Stomach (tissue), 9 donors: ENCODE measurements around the gene MED17. TPM values are rescaled to one million over a fixed set of nuclear protein-coding genes. Genes with fewer than 3 reads are reported as not detected.

Experiments used
- DNase-seq, 2 donors: peaks; one replicate each; pipeline versions ENCODE4 v3.0.0 to v3.0.0-alpha.2; 2013 to 2019
- H3K27ac ChIP-seq, 5 donors: fragments of 200-600 bp in 4 of 5; sonication (generic) in 4 of 5; one replicate each; pipeline ENCODE4 v1.5.1; 2013 to 2019; ENCODE audit warnings: mild to moderate bottlenecking in 1 of 5, moderate library complexity in 1 of 5
- H3K27me3 ChIP-seq, 3 donors: fragments of 200-600 bp; sonication (generic); one replicate each; pipeline ENCODE4 v1.5.1; 2017 to 2019; ENCODE audit warnings: mixed run types in 1 of 3
- H3K36me3 ChIP-seq, 4 donors: fragments of 200-600 bp; sonication (generic); 1 replicate in 3 of 4; 2 replicates in 1 of 4; pipeline ENCODE4 v1.5.1; 2016 to 2019
- H3K4me1 ChIP-seq, 4 donors: fragments of 200-600 bp; sonication (generic); one replicate each; pipeline ENCODE4 v1.5.1; 2016 to 2019
- H3K4me3 ChIP-seq, 4 donors: fragments of 200-600 bp; sonication (generic) in 3 of 4; one replicate each; pipeline ENCODE4 v1.5.1; 2016 to 2019; ENCODE audit warnings: mild to moderate bottlenecking in 1 of 4
- H3K9me3 ChIP-seq, 4 donors: fragments of 200-600 bp; sonication (generic); one replicate each; pipeline ENCODE4 v1.5.1; 2016 to 2019
- EP300 ChIP-seq: sonication (generic); formaldehyde crosslinking; IDR thresholded peaks from one replicate; pipeline ENCODE4 v1.6.1; 2017; ENCODE audit warnings: antibody characterized with exemption
- POLR2A ChIP-seq, 4 donors: fragments of 450-650 bp; IDR thresholded peaks; one replicate each; pipeline ENCODE4 v1.6.1; 2016; ENCODE audit warnings: antibody characterized with exemption in 4 of 4, control low read depth in 2 of 4, mild to moderate bottlenecking in 1 of 4, moderate library complexity in 1 of 4
- POLR2AphosphoS5 ChIP-seq, 3 donors: sonication (generic); formaldehyde crosslinking; IDR thresholded peaks; one replicate each; pipeline ENCODE4 v1.6.1; 2016; ENCODE audit warnings: antibody characterized with exemption in 3 of 3
- WGBS, 5 donors: extraction: QIAGEN DNeasy Blood & Tissue Kit in 3 of 5; methylation state at CpG; one replicate each; pipeline versions ENCODE4 v1.1.5 to v1.1.7; 2013 to 2018; 5-methylcytosine and 5-hydroxymethylcytosine counted together
- intact Hi-C: fragments of 100-400 bp; cut with DNase I; formaldehyde crosslinking; loops from one replicate; pipeline ENCODE4 v1.15.1; 2023; ENCODE audit warnings: low total_unique reads
- polyA plus RNA-seq, 3 donors: library from polyadenylated mRNA; stranded (reverse); fragments of 200-250 nt; gene quantifications; one replicate each; pipeline ENCODE4 v1.2.3, GENCODE V29; 2013
- total RNA-seq, 5 donors: library from RNA; depleted of rRNA; stranded (reverse); fragments of >200 nt; gene quantifications; one replicate each; pipeline versions ENCODE4 v1.1.0 to v1.2.3, GENCODE V29; 2014 to 2016
- TF ChIP-seq, protein P1 (sequence below), 7 experiments: fragments of 450-650 bp in 4 of 7; fragments of 200-600 bp in 3 of 7; sonication (generic) in 3 of 7; IDR thresholded peaks; one replicate each; pipeline ENCODE4 v1.5.1; 2016 to 2019; ENCODE audit warnings: antibody characterized with exemption in 7 of 7, control low read depth in 2 of 7, mild to moderate bottlenecking in 1 of 7
- donor health status: healthy with polysubstance abuse.
- donor health status: Bipolar disorder and iron deficiency.
- donor health status: healthy.

Gene MED17
- total and polyA plus RNA-seq, 8 donors = 6.5 to 121 (median 10.4) TPM

- Histone ChIP-seq H3K4me1 (peaks cover 54 to 87% (median 71%) of the 10 kb centered on the region in 4 donors), H3K36me3 (peaks cover 14 to 45% (median 40%) of the 10 kb centered on the region in 4 donors), H3K27ac (peak overlapping the region; percentile 89 to 98 (median 95)), H3K27me3 (no peaks in the 10 kb centered on the region), H3K9me3 (no peaks in the 10 kb centered on the region), H3K4me3 (peak overlapping the region; percentile 68 to 95 (median 84))
- 0 to 1% (median 1%) methylated on average over 20 of the region's 20 CpGs for WGBS, 5 donors
- intact Hi-C loops = no loop called here
- peak; percentile 50 to 85 for DNase-seq
- no peak for TF ChIP-seq EP300
- no peak for TF ChIP-seq POLR2A (IDR thresholded peaks at IDR 0.05)
- TF ChIP-seq, protein P1, sequence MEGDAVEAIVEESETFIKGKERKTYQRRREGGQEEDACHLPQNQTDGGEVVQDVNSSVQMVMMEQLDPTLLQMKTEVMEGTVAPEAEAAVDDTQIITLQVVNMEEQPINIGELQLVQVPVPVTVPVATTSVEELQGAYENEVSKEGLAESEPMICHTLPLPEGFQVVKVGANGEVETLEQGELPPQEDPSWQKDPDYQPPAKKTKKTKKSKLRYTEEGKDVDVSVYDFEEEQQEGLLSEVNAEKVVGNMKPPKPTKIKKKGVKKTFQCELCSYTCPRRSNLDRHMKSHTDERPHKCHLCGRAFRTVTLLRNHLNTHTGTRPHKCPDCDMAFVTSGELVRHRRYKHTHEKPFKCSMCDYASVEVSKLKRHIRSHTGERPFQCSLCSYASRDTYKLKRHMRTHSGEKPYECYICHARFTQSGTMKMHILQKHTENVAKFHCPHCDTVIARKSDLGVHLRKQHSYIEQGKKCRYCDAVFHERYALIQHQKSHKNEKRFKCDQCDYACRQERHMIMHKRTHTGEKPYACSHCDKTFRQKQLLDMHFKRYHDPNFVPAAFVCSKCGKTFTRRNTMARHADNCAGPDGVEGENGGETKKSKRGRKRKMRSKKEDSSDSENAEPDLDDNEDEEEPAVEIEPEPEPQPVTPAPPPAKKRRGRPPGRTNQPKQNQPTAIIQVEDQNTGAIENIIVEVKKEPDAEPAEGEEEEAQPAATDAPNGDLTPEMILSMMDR (IDR thresholded peaks at IDR 0.05) = no peak
- no peak for TF ChIP-seq POLR2AphosphoS5 (IDR thresholded peaks at IDR 0.05)
These were observed 43.4 kb upstream of the MED17 start for GRCh38 chr11:93740730-93741093.

DNA sequence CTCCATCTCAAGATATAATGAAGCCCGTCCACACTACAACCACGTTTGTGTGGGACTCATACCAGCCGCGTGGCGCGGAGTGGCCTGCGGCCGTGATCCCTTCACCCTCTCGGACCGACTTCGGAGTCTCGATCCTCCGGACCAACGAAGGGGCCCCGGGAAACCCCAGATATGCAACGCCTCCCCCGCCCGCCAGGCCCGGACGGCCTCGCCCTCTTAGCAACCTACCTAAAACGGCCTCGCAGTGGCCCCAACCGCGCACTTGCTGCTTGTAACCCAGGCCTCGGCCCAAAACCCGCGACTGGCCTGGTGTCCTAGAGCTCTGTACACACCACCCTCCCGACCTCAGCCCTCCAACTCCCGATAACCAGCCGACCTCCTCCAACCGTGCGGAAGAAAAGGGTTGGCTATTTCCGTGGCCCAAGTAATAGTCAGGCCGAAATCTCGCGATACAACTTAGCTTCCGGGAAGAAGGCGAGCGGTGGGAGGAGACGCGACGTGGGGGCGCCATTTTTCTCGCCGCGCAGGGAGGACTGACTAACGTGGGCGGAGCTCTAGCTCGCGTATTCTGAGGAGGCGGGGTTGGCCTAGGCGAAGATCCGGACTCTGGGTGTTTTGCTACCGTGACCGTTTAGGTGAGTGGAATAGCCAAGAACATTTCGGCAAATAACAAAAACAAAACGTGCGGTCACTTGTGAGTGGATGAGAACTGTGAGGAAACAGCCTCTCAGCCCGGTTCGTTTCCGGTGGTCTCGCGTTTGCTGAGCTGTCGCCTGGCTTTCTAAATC lies 42.8 kb upstream of the MED17 start, which contains the start of the genes C11orf54 and TAF1D:
C11orf54 (plus strand) TSS at position 579 of the 788 bp plus-strand sequence. CDS start 5,722 bp downstream, outside the sequence.
TAF1D (minus strand) TSS at position 402 of the 788 bp plus-strand sequence. CDS start 2,191 bp downstream, outside the sequence.
- WGBS, 5 donors = 0 to 1% (median 0%) methylated on average over 51 to 65 of the region's 65 CpGs
- H3K27me3 ChIP-seq = no peaks in the 10 kb centered on the region
- peaks cover 10 to 39% (median 34%) of the 10 kb centered on the region in 4 donors for H3K36me3 ChIP-seq
- peak within 1 kb of the TSS; percentile 68 to 95 (median 84) for H3K4me3 ChIP-seq
- TF ChIP-seq EP300 (no peak), POLR2AphosphoS5 (IDR thresholded peaks at IDR 0.05) (peak; percentile 67 to 99 (median 96)), POLR2A (IDR thresholded peaks at IDR 0.05) (peak in 2 of 4 donors; percentile 68 to 84)
- TF ChIP-seq, protein P1 (IDR thresholded peaks at IDR 0.05) = peak in 3 of 7 experiments; percentile 5 to 26 (median 14)
- peak; percentile 97 to 99 for DNase-seq
- intact Hi-C loops = no loop called here
- H3K9me3 ChIP-seq = no peaks in the 10 kb centered on the region
- peaks cover 59 to 87% (median 74%) of the 10 kb centered on the region in 4 donors for H3K4me1 ChIP-seq
- peak within 1 kb of the TSS; percentile 89 to 98 (median 97) for H3K27ac ChIP-seq

GRCh38 chr11:93741882-93742226 lies 42.2 kb upstream of the MED17 start:
- Histone ChIP-seq H3K4me1 (peaks cover 53 to 84% (median 71%) of the 10 kb centered on the region in 4 donors), H3K27ac (peak overlapping the region; percentile 89 to 98 (median 97)), H3K9me3 (no peaks in the 10 kb centered on the region), H3K36me3 (peaks cover 9 to 34% (median 29%) of the 10 kb centered on the region in 4 donors), H3K27me3 (no peaks in the 10 kb centered on the region), H3K4me3 (peak overlapping the region; percentile 68 to 95 (median 84))
- no peak for TF ChIP-seq POLR2A (IDR thresholded peaks at IDR 0.05)
- TF ChIP-seq, protein P1 (IDR thresholded peaks at IDR 0.05) = no peak
- TF ChIP-seq EP300 = no peak
- peak in 2 of 3 donors; percentile 9 to 31 for TF ChIP-seq POLR2AphosphoS5 (IDR thresholded peaks at IDR 0.05)
- intact Hi-C loops = no loop called here
- peak; percentile 69 to 88 for DNase-seq
- 0 to 1% (median 1%) methylated on average over 8 of the region's 8 CpGs for whole genome bisulfite sequencing, 5 donors

GRCh38 chr11:93743291-93743690 lies 40.8 kb upstream of the MED17 start:
- no peak for DNase-seq
- intact Hi-C loops = no loop called here
- WGBS, 5 donors = 86 to 93% (median 89%) methylated on average over 17 to 23 of the region's 23 CpGs

More at GRCh38 chr11:93743291-93743690, 40.8 kb upstream of the MED17 start:
- Histone ChIP-seq H3K36me3 (peaks cover 0 to 19% (median 16%) of the 10 kb centered on the region in 4 donors), H3K4me1 (peaks cover 42 to 69% (median 57%) of the 10 kb centered on the region in 4 donors), H3K27ac (peak overlapping the region in 1 of 5 donors; percentile 95), H3K9me3 (no peaks in the 10 kb centered on the region), H3K4me3 (peak overlapping the region in 1 of 4 donors; percentile 89), H3K27me3 (no peaks in the 10 kb centered on the region)
- TF ChIP-seq, protein P1 (IDR thresholded peaks at IDR 0.05) = no peak
- TF ChIP-seq POLR2A (IDR thresholded peaks at IDR 0.05) (no peak), POLR2AphosphoS5 (IDR thresholded peaks at IDR 0.05) (no peak), EP300 (no peak)
